GM18861 (cell line): ENCODE results near the gene RBBP4.
"Not testable (repeated sequence)": the region's sequence is repeated elsewhere in the genome, so short reads cannot be mapped to it uniquely, and the experiment has no call there.

Experiments
- ATAC-seq: cut with Tn5 transposase; IDR thresholded peaks from one replicate; pipeline ENCODE4 v1.9.1; 2021; ENCODE audit not compliant: unreplicated experiment

The RBBP4 gene

GRCh38 chr1:32650752-32651460 lies at the start of gene RBBP4:
Gene RBBP4, plus strand, starts transcription at chr1:32651208. Its CDS starts 99 bp downstream, at chr1:32651307.
- peak; percentile 65 for ATAC-seq

DNA sequence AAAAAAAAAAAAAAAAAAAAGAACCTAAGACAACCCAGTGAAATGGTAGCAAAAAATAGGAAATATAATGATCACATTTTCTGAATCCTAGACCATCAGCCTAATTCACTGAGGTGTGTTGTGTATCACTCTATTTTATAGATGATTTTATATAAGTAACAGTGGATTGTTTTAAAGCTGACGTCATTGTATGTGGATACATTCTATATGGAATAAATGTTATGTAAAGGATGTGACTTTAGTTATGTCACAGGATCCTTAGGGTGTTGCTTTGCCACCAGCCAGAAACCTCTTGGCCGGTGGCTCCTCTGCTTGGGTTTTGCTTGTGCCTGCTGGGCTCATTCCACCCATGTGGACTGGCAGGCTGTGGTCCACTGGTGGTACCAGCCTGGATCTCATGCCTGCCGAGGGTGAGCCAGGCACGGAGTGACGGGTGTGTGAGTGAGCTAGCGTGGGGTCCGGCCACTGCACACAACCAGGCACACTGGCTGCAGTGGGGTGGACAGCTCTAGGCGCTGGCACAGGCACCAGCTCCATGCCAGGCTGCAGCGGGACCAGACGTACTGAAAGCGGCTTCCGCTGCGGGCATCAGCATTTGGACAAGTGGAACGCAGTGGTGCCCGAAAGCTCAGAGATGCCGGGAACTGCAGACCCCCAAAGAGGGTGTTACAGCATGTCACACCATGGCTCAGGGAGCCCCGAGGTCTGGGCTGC lies 45.1 kb upstream of the RBBP4 start:
- ATAC-seq, result no peak

GRCh38 chr1:32606565-32607371 lies 44.2 kb upstream of the RBBP4 start:
- ATAC-seq, result no peak

DNA sequence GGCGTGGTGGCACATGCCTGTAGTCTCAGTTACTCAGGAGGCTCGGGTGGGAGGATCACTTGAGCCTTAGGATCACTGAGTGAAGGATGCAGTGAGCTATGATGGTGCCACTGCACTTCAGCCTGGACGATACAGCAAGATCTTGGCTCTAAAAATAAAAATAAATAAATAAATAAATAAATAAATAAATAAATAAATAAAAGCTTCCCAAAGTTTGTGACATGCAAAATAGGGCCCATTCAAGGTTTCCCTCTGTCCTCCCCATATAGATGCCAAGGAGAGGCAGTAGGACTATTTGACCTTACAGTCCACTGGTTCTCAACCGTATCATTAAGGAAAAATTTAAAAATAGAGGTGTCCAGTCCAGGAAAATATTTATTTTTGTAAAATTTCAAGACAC lies 41.8 kb upstream of the RBBP4 start:
- no peak for ATAC-seq

- no peak for ATAC-seq
Observed at GRCh38 chr1:32611859-32612188, 39.2 kb upstream of the RBBP4 start.

- peak; percentile 62 for ATAC-seq
Observed at GRCh38 chr1:32612189-32612881, 38.7 kb upstream of the RBBP4 start.

DNA sequence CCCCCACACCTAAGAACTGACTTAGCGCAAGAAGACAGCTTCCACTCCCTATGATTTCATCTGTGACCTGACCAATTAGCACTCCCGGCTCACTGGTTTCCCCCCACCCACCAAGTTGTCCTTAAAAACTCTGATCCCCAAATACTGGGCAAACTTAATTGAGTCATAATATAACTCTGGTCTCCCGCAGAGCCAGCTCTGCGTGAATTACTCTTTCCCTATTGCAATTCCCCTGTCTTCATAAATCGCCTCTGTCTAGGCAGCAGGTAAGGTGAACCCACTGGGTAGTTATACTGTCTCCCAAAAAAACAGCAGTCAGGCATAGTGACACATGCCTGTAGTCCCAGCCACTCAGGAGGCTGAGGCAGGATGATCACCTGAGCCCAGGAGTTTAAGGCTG lies 37.5 kb upstream of the RBBP4 start:
- no peak for ATAC-seq

DNA sequence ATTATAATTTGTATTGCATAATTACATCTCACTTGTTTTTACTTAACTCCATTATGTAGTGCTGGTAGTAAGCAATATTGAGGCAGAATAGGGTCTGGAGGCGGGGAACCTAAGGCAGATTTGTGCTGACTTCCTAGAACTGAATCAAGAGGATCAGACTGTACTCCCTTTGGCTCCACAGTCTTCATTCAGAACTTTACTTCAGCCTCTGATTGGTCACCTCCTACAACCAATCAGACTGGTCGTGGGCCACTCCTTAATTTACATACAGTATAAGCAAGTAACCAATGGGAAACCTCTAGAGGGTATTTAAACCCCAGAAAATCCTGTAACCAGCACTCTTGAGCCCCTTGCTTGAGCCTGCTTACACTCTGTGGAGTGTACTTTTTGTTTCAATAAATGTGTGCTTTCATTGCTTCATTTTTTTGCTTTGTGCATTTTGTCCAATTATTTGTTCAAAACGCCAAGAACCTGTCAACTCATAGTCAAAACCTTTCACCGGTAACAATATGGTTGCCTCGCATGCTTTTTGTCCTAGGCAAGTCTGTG lies 32.3 kb upstream of the RBBP4 start:
- ATAC-seq, result no peak

- peak; percentile 76 for ATAC-seq
Observed at GRCh38 chr1:32619701-32620485, 31.1 kb upstream of the RBBP4 start.

DNA sequence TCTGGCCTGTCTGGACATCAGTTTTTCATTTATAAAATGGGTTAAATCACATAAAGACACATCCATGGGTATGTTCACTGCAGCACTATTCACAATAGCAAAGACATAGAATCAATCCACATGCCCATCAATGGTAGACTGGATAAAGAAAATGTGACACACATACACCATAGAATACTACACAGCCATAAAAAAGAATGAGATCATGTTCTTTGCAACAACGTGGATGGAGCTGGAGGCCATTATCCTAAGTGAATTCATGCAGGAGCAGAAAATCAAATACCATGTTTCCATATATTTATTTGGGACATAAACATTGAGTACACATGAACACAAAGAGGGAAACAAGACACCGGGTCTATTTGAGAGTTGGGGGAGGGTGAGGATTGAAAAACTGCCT lies 28.8 kb upstream of the RBBP4 start:
- no peak for ATAC-seq

GRCh38 chr1:32622806-32623681 lies 28.0 kb upstream of the RBBP4 start:
- ATAC-seq, result no peak

DNA sequence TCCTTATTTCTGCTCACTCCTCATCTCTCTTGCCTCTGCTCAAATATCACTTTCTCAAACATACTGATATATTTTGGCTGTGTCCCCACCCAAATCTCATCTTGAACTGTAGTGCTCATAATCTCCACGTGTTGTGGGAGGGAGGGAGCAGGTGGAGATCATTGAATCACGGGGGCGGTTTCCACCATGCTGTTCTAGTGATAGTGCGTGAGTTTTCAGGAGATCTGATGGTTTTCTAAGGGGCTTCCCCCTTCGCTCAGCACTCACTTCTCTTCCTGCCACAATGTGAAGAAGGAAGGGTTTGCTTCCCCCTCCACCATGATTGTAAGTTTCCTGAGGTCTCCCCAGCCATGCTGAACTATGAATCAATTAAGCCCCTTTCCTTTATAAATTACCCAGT lies 27.2 kb upstream of the RBBP4 start:
- ATAC-seq, result no peak

DNA sequence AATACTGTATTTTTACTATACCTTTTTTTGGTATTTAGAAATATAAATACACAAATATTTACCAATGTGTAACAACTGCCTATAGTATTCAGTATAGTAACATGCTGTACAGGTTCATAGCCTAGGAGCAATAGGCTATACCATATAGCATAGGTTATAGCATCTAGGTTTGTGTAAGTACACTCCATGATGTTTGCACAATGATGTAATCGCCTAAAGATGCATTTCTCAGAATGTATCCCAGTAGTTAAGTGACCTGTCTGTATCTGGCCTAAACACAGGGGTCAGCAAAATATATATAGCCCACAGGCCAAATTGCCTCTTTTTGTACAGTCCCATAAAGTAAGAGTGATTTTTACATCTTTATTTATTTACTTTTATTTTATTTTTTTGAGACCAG lies 24.8 kb upstream of the RBBP4 start:
- no peak for ATAC-seq

GRCh38 chr1:32627596-32628162 lies 23.3 kb upstream of the RBBP4 start:
- no peak for ATAC-seq

DNA sequence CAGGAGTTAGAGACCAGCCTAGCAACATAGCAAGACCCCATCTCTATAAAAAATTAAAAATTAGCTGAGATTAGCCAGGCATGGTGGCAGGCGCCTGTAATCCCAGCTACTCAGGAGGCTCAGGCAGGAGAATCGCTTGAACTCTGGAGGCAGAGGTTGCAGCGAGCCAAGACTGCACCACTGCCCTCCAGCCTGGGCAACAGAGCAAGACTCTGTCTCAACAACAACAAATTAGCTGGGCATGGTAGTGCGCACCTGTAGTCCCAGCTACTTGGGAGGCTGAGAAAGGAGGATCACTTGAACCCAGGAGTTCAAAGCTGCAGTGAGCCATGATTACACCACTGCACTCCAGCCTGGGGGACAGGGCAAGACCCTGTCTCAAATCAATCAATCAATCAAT lies 20.8 kb upstream of the RBBP4 start:
- not testable (repeated sequence) for ATAC-seq

DNA sequence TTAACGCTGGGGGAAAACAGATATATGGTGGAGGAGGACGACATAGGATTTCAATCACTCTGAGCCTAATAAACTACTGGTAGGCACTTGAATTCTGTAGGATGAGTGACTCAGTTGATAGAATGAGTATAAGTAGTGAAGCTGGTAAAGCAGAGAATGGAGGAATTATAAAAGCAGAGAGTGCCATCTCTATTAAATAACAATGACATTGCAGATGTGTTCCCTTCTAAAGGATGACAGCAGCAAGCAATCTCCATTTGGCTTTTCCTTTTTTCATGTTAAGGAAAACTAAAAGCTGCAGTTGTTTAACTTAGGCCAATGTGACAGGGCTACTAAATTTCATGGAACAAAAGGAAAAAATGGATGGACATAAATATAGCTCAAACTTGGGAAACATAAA lies 18.2 kb upstream of the RBBP4 start:
- ATAC-seq, result no peak

GRCh38 chr1:32635508-32636277 lies 15.3 kb upstream of the RBBP4 start:
- ATAC-seq, result no peak

DNA sequence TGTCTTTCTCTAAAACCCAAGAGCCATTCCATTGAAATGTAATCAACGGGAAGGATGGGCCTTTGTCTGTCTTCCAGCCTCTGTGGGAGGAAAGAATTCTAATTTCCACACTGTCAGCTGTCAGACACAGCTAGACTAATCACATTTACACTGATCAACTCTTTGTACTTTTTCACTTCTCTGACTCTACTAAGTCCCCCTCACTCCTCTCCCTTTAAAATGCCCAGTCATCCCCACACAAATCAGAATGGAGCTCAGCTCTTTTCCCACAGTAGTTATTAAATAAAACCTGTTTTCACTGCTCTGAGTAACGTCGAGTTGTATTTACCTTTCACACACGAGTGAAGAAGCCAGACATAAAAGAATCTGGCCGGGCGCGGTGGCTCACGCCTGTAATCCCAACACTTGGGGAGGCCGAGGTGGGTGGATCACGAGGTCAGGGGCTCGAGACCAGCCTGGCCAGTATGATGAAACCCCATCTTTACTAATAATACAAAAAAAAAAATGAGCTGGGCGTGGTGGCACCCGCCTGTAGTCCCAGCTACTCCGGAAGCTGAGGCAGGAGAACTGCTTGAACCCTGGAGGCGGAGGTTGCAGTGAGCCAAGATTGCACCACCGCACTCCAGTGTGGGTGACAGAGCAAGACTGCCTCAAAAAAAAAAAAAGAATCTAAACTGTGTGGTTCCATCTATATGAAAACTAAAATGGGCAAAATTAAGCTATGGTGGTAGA lies 13.9 kb upstream of the RBBP4 start:
- ATAC-seq, result no peak
